ENCODE data around the gene PCSK2. TPM values are rescaled to one million over a fixed set of nuclear protein-coding genes. Genes with fewer than 3 reads are reported as not detected.
A peak's percentile ranks its signal among the peaks of the same experiment; 100 is the strongest.

Gene PCSK2
- total and polyA plus RNA-seq, 5 experiments from 2014 or later, result not detected

- peak overlapping the region; percentile 62 to 88 (median 82) for H3K4me3 Mint-ChIP-seq
- peak overlapping the region in 2 of 10 donors; percentile 53 to 74 for H3K27ac Mint-ChIP-seq
- no peaks in the 10 kb centered on the region for H3K9me3 Mint-ChIP-seq
- ATAC-seq (no peak), DNase-seq (no peak)
- POLR2A ChIA-PET, result no interaction called here
- H3K27me3 Mint-ChIP-seq, result peaks cover 9 to 31% (median 14%) of the 10 kb centered on the region in 5 donors
- peaks cover 0 to 18% (median 5%) of the 10 kb centered on the region in 4 donors for H3K4me1 Mint-ChIP-seq
- no peaks in the 10 kb centered on the region for H3K36me3 Mint-ChIP-seq
Observed at GRCh38 chr20:17531665-17532025, 304.8 kb downstream of the PCSK2 start.

- POLR2A ChIA-PET, result no interaction called here
- no peak for ATAC-seq
- Mint-ChIP-seq H3K36me3 (no peaks in the 10 kb centered on the region), H3K27me3 (peaks cover 10 to 37% (median 16%) of the 10 kb centered on the region in 5 donors), H3K9me3 (no peaks in the 10 kb centered on the region), H3K4me1 (peaks cover 0 to 23% (median 5%) of the 10 kb centered on the region in 4 donors), H3K4me3 (no peak overlapping the region), H3K27ac (no peak overlapping the region)
- no peak for DNase-seq
Observed at GRCh38 chr20:17533396-17533795, 306.6 kb downstream of the PCSK2 start.

GRCh38 chr20:17534077-17534476 lies 307.2 kb downstream of the PCSK2 start:
- POLR2A ChIA-PET, result no interaction called here
- Mint-ChIP-seq H3K4me1 (peaks cover 0 to 23% (median 5%) of the 10 kb centered on the region in 4 donors), H3K9me3 (no peaks in the 10 kb centered on the region), H3K36me3 (no peaks in the 10 kb centered on the region), H3K27me3 (peaks cover 10 to 37% (median 17%) of the 10 kb centered on the region in 5 donors), H3K27ac (no peak overlapping the region), H3K4me3 (no peak overlapping the region)
- DNase-seq (no peak), ATAC-seq (no peak)

Measured in naive thymus-derived CD8-positive, alpha-beta T cell (primary cell).